SK-N-MC (cell line): ENCODE results near the gene RELN.

ENCODE experiments used
- EZH2 ChIP-seq: fragments of 200-600 bp; sonication (generic); IDR thresholded peaks from one replicate; pipeline ENCODE4 v1.6.1; 2017; ENCODE audit warnings: antibody characterized with exemption
- POLR2AphosphoS5 ChIP-seq: IDR thresholded peaks from 2 replicates; pipeline ENCODE4 v1.6.1; 2012; ENCODE audit warnings: mild to moderate bottlenecking, low read depth, low read length, borderline replicate concordance

GRCh38 chr7:103714376-103714927 is 275.0 kb downstream of the RELN start:
- TF ChIP-seq EZH2 (no peak), POLR2AphosphoS5 (no peak)
